GM21528 (cell line): ENCODE measurements around the gene CEP76.

Experiments used
- ATAC-seq: cut with Tn5 transposase; IDR thresholded peaks from one replicate; pipeline ENCODE4 v1.9.1; 2021; ENCODE audit warnings: mild to moderate bottlenecking, moderate library complexity; ENCODE audit not compliant: unreplicated experiment, low FRiP score

CEP76 gene, protein sequence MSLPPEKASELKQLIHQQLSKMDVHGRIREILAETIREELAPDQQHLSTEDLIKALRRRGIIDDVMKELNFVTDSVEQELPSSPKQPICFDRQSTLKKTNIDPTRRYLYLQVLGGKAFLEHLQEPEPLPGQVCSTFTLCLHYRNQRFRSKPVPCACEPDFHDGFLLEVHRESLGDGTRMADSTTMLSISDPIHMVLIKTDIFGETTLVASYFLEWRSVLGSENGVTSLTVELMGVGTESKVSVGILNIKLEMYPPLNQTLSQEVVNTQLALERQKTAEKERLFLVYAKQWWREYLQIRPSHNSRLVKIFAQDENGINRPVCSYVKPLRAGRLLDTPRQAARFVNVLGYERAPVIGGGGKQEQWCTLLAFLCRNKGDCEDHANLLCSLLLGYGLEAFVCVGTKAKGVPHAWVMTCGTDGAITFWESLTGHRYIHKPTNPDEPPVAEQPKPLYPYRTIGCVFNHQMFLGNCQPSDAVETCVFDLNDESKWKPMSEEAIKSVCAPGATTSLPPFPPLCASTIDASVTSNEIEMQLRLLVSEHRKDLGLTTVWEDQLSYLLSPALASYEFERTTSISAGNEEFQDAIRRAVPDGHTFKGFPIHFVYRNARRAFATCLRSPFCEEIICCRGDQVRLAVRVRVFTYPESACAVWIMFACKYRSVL

DNA sequence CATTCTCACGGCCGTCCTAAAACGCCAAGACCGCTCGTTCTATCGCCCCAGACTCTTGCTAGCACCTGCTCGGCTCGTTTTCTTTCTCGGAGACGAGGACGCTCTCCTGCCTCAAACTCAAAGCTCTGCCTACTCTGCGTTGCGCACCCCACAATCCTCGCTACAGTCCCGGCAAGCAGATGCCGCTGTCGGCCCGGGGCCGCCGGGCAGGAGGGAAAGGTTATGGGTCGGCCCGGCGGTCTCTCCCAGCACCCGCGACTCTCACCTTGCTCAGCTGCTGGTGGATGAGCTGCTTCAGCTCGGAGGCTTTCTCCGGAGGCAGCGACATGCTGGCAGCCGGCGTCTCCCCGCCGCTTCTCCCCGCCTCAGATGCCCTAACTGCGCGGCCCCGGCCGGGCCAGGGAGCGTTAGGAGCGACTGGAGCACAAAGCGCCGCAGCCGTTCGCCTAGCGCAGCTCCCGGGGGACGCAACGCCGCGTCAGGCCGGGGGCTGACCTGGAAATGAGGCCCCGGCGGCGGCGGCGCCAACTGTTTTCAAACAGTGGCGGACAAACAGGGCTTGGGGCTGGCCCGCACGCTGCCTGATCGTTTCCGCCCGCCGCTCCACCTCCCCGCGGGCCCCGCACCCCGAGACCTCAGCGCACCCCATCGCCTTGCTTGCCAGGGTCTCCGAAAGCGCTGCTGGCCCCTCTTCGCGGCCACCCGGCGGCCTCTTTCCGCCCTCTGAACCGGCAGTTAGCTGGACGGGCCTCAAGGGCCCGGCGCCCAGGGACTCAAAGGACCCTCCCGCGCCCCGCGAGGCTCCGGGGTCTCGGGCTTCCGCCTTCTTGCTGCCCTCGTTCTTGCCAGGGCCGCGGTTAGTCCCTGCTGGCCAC, at the start of gene CEP76, which contains the start of gene PSMG2:
TSS of gene CEP76 (minus strand) at position 503 of the 875 bp plus-strand sequence. CDS start at position 328, 175 bp downstream.
TSS of gene PSMG2 (plus strand) at position 822 of the 875 bp plus-strand sequence. CDS start 66 bp downstream, outside the sequence.
- peak; percentile 84 for ATAC-seq

GRCh38 chr18:12751891-12752290, 49.4 kb upstream of the CEP76 start:
- ATAC-seq, result no peak

- ATAC-seq, result no peak
These were observed 49.0 kb upstream of the CEP76 start for GRCh38 chr18:12751503-12751884.

DNA sequence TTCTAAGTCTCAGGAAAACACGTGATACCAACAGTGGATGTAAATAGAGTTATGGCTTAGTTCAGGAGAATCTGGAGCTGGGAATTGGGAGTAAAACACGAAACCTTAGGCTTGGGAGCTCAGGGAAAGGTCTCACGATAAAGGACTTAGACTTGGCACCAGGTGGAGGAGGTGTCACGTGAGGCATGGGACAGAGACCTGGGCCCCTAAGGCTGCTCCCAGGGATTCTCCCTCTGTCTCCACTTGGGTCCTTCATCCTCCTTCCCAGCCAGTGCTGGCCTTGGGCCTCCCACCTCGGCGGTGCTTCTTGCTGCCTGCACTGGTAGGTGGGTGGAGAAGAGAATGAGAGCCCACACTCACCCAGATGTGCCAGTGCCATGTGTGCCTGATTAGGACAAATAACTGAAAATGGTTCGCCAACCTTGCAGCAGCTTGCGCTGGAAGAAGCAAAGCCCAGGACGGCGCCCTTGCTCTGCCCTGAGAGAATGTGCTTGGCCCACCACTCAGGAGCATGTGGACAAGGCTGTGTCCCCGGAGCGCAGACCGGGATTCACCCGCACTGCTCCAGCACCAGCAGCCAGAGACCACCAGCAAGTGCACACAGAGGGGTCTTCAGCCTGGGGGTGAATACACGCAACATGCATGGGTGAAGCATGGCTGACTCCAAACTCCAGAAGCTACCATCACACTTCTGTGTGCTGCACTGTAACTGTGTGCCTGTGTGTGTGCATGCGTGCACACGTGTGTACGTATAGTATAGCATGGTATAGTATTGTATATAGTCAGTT, 48.4 kb upstream of the CEP76 start:
- ATAC-seq, result no peak

DNA sequence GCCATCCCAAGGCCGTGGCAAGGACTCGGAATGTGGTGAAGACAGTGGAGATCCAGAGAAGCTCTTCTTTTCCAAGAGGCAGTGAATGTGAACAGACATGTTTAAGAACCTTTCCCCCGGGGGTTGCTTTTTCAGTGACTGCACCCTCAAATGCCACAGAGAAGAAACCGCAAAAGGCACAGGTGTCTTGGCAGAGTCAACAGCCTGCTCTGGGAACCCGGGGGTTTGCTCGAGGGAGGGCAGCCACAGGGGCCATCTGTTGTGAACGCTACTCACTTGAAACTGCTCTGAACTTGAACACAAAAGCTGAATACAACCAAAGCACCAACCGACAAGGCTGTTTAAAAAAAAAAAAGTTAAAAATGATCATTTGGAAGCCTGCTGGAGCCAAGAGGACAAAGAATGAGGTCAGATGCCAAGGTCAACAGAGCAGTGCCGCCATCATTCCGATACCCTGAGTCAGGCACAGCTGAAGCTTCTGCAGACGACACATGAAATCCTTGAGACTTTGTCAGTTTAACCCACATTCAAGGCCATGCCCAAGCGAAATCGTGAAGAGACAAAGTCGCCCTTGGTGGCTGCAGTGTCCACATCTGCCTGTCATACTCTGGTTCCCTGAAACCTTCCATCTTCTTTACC, 47.7 kb upstream of the CEP76 start:
- ATAC-seq, result no peak

DNA sequence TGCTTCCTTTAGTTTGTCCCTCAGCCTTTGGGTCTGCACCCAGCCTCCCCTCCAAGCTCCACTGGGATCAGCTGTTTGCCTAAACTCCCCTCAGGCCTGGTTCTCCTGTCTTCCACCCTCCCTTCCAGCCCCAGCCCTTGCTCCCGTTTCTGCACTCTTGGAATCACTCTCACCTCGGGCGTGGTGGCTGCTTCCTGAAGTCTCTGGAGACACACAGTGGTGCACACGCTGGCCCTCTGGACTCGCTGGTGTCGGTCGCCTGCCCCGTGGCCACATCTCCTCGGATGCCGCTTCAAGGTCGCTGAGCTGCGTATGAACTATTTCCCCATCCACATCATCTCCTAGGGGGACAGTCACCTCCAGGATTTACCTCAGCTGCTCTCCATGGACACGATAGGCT, 46.6 kb upstream of the CEP76 start:
- no peak for ATAC-seq

DNA sequence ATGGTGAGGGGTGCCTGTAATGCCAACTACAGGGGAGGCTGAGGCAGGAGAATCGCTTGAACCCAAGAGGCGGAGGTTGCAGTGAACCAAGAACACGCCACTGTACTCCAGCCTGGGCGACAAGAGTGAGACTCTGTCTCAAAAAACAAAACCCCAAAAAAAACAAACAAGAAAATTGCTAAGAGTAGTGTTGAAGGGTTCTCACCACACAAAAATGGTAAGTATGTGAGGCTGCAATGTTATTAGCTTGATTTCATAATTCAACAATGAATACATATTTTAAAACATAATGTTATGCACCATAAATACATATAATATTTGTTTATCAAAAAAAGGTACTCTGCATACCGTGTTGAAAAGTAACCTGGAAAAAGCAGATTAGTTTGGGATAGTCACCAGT, 46.1 kb upstream of the CEP76 start:
- no peak for ATAC-seq

DNA sequence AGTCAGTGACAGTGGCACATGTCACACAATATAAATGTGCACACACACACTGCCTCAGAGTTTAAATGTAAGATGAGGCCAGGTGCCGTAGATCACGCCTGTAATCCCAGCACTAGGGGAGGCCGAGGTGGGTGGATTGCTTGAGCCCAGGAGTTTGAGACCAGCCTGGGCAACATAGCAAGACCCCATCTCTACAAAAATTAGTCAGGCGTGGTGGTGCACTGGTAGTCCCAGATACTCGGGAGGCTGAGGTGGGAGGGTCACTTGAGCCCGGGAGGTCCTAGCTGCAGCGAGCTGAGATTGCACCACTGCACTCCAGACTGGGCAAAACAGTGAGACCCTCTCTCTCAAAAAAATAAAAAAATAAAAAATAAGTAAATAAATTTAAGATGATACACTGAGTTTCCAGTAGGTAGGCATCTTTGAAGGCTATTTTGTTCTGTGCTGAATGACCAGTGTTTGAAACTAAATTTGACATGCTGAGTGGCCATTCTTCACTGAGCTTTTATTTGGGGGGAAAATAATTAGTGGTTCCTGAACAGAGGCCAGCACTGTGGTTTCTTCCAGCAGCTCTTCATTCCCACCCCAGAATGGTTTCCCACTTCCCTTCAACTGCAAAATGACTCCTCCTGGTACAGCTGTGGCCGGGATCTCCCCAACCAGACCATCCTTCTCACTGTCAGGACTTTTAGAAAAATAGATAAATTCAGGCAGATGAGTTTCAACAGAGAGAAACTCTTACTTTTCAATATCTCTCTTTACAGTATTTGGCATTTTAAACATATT, 45.2 kb upstream of the CEP76 start:
- ATAC-seq, result no peak

GRCh38 chr18:12745095-12745795, 42.7 kb upstream of the CEP76 start:
- ATAC-seq, result no peak

- ATAC-seq, result no peak
These were observed 41.6 kb upstream of the CEP76 start for GRCh38 chr18:12744103-12744502.

DNA sequence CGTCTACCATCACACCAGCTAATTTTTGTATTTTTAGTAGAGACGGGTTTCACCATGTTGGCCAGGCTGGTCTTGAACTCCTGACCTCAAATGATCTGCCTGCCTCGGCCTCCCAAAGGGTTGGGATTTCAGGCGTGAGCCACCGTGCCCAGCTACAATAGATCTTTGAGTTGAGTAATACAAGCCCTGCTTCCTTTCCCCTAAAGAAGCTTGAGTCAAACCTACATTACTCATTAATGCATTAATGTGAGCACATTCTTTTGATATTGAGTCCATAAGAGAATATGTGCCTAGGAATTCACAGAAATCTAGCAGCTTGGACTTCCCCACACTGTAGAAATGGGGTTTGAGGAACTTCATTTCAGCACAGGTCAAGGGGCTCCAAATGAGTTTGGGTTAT, 39.9 kb upstream of the CEP76 start:
- no peak for ATAC-seq

DNA sequence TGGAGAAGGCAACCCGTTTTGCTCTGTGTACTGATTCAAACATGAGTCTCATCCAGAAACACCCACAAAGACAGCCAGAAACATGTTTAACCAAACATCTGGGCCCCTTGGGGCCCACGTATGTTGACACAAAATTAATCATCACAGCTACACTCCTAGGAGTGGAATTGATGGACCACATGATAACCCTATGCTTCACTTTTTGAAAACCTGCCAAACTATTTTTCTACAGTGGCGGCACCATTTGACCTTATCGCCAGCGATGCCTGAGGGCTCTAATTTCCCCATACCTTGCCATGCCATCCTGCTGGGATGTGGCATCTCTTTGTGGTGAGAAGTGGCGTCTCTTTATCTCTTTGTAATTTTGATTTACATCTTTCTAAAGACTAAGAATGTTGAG, 38.8 kb upstream of the CEP76 start:
- ATAC-seq, result no peak

DNA sequence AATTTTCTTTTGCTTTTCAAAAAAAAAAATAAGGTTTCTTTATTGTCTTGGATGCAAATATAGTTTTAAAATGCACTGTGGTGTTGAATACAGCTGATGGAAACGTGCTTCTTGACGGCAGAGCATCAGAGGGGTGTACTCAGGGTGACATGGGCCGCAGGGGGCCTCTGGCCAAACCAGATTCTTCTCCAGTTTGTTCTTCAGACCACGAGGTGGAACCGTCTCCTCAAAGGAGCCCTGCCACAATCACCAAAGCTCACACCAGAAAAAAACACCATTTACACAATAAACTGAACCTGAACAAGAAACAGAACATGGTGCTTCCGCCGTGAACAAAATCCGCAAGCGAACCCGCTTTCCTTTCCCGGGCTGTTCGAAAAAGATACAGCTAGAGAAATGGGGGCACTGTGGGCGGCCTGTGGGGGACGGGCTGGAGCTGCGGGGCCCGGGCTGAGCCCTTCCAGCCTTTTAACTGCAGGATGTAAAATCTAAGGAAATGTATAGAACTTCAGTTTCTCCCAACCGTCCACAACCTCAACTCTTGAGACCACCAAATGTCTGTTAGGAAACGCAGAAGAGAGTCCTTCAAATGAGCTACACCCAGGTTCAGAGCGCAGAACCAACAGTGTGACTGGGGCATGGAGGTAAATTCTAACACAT, 34.9 kb upstream of the CEP76 start:
- ATAC-seq, result no peak

DNA sequence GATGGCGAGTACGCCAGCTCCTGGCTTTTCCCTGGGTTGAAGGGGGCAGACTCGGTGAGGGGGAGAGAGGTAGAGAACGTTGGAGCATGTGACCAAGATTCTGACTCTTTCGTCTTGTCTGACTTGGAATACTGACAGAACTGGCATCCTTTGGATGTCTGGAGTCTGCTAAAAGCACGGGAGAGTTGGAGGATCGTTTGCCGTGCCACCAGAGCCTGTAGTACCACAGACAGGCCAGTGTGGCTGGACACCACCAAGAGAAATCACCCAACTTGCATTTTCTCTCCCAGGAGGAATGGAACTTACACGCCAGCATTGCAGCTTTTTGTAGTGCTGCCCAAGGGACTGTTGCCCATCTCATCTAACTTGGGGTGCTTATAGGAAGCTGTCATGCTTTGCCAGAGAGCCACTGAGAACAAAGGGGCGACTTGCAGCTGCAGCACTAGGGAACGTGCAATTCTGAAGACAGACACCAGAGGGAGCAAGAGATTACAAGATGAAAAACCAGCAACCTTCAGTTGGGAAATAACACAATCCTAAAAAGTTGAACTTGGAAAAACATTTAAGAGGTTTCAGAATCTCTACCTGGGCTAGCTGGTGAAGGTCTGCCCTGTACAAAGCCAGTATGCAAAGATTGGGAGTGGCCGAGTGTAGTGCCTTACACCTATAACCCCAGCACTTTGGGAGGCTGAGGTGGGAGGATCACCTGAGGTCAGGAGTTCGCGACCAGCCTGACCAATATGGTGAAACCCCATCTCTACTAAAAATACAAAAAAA, 24.4 kb upstream of the CEP76 start:
- no peak for ATAC-seq

DNA sequence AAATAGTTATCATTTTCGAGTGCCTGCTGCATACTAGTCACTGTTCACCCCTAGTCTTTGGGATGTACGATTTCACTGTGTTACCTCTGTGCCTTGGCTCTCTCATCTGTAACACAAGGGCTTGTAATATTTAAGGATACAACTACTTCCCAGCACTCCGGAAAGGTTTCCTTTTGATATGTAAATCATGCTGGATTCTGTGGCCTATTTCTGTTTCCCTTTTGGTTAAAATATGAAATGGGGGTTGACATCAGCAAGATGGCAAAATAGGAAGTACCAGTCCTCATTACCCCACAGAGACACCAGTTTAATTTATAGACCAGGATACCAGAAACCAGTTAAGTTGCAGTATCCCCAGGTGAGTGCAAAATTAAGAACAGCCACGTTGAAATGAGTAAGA, 23.8 kb upstream of the CEP76 start:
- ATAC-seq, result no peak

GRCh38 chr18:12722731-12723130, 20.2 kb upstream of the CEP76 start:
- no peak for ATAC-seq
